Lung microvascular endothelial cell (primary cell): ENCODE data around the gene CCDC148. TPM values are rescaled to one million over a fixed set of nuclear protein-coding genes. Genes with fewer than 3 reads are reported as not detected.

ENCODE experiments used
- DNase-seq, 2 donors: peaks; one replicate each; pipeline versions ENCODE4 v3.0.0 to v3.0.0-alpha.2; 2010; ENCODE audit warnings: low read depth in 2 of 2
- total RNA-seq: library from RNA; depleted of rRNA; stranded (reverse); fragments of >200 nt; gene quantifications from 2 replicates; pipeline ENCODE4 v1.2.1, GENCODE V29; 2014

CCDC148 gene
- total RNA-seq, 1 donor from 2014 or later: 0.20 TPM

DNA sequence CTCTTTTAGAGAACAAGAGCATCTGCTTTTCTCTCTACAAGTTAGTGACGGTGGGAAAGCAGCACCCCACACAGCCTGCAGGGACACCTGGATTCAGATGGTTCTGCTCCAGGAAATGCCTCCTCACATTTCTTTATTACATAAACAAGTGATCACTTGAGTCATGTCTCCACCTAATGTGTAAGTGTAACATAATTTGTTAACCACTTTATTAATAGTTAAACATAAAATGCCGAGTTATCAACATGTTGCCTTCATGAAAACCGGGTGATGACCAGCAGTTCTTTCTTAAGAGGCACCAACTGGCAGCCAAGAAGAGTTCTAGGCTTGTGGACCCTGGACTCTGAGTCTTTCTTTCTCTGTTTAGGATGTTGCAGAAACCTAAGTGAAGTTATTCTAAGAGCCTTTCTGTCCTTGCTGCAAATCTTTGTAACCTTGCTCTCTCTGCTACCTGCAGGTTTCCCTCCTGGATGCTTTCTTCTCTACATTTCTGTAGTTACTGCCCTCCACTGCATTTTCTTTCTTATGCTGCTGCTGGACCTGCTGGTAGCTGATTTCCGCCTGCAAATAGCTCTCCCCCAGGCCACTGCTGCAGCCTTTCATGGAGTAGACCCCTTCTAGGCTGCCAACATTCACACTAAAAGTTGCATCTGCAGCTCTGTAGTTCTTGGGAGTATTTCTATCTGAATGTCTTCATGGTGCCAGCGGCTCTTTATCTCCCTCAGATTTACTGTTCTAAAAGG is 330.6 kb downstream of the CCDC148 start:
- DNase-seq: no peak

DNA sequence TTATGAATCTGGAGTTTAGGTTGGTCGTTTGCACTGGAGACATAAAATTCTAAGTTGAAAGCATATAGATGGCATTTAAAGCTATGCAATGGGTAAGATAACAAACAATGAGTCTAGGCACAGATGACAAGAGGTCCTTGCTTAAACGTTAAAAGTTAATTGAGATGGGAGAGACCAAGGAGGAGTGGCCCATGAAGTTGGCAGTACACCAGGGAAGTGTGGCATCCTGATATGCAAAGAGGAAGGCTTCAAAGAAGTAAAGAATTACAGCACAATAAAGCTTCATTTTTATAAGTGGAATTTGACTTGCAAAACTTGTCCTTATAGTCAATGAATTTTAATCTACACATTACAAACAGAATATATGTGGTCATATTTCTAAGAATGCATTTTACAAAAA is 331.7 kb downstream of the CCDC148 start:
- DNase-seq: no peak

Other genes starting within 250 kb of the CCDC148 start
- 27.9 and 43.7 TPM in 2 replicates for gene PKP4, start 199 bp upstream of the CCDC148 start, total RNA-seq